Glomerular visceral epithelial cell (primary cell): Measurements from ENCODE around the gene HAUS2.
"Not testable (repeated sequence)": the region's sequence is repeated elsewhere in the genome, so short reads cannot be mapped to it uniquely, and the experiment has no call there.

Experiments used
- DNase-seq: peaks from one replicate; pipeline ENCODE4 v3.0.0-alpha.2; 2016; ENCODE audit errors: extremely low spot score

HAUS2 gene

GRCh38 chr15:42575188-42576039 is 26.8 kb downstream of the HAUS2 start, which contains the start of gene STARD9:
Gene STARD9, plus strand, starts transcription at chr15:42575606. Its CDS starts 110 bp downstream, at chr15:42575716.
- peak; percentile 100 for DNase-seq

- no peak for DNase-seq
Measured at GRCh38 chr15:42576040-42576594, 27.5 kb downstream of the HAUS2 start.

- DNase-seq = no peak
Measured at GRCh38 chr15:42576776-42577175, 28.1 kb downstream of the HAUS2 start.

GRCh38 chr15:42577514-42578031 is 28.9 kb downstream of the HAUS2 start:
- peak; percentile 9 for DNase-seq

GRCh38 chr15:42578984-42579537 is 30.4 kb downstream of the HAUS2 start:
- DNase-seq = no peak

- peak; percentile 74 for DNase-seq
Measured at GRCh38 chr15:42581272-42581730, 32.7 kb downstream of the HAUS2 start.

GRCh38 chr15:42582569-42583375 is 34.1 kb downstream of the HAUS2 start:
- DNase-seq = no peak

- peak; percentile 53 for DNase-seq
Measured at GRCh38 chr15:42584031-42584765, 35.6 kb downstream of the HAUS2 start.

GRCh38 chr15:42590619-42591237 is 42.1 kb downstream of the HAUS2 start:
- DNase-seq = no peak

GRCh38 chr15:42591238-42591934 is 42.7 kb downstream of the HAUS2 start:
- peak; percentile 49 for DNase-seq

- DNase-seq = no peak
Measured at GRCh38 chr15:42592716-42593115, 44.1 kb downstream of the HAUS2 start.

- DNase-seq = no peak
Measured at GRCh38 chr15:42593143-42593542, 44.5 kb downstream of the HAUS2 start.

- no peak for DNase-seq
Measured at GRCh38 chr15:42594095-42594494, 45.5 kb downstream of the HAUS2 start.

- DNase-seq = no peak
Measured at GRCh38 chr15:42595626-42596240, 47.1 kb downstream of the HAUS2 start.

- DNase-seq = not testable (repeated sequence)
Measured at GRCh38 chr15:42601316-42601715, 52.7 kb downstream of the HAUS2 start.

- DNase-seq = no peak
Measured at GRCh38 chr15:42602501-42602900, 53.9 kb downstream of the HAUS2 start.

GRCh38 chr15:42603978-42604377 is 55.3 kb downstream of the HAUS2 start:
- DNase-seq = no peak

- no peak for DNase-seq
Measured at GRCh38 chr15:42604894-42605744, 56.5 kb downstream of the HAUS2 start.

- no peak for DNase-seq
Measured at GRCh38 chr15:42605796-42606195, 57.2 kb downstream of the HAUS2 start.
